ENCODE data around the gene ESPL1. TPM values are rescaled to one million over a fixed set of nuclear protein-coding genes. Genes with fewer than 3 reads are reported as not detected.

The ESPL1 gene
- total and polyA plus RNA-seq, 2 donors (not counting 3 experiments of a cell fraction or from before 2014, with no cell fraction given): 16.2 to 42.7 TPM

DNA sequence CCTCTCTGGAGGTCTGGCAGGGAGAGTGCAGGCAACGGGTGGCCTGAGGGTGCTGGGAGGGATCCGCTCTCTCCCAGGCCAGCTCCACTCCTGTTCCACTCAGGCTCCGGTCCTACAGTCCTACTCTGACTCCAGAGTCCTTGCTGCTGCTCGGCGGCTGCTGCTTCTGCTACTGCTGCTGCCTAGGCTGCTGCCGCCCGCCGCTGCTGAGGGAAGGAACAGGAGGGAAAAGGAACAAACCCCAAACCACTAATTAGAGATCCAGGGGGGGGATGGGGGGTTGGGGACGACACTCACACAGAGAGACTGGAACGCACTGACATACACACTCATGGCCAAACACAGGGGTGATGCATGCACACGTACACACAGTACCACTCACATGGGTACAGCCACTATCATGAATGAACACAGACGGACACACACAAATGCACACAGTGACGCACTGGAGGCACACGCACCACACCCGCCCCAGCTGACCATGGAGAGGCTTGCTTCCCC is 68.1 kb downstream of the ESPL1 start, which contains the start of gene SP7:
TSS of gene SP7 (minus strand) at position 174 of the 501 bp plus-strand sequence. CDS start 708 bp downstream, outside the sequence.
- Histone ChIP-seq H3K27ac (ENCODE audit: insufficient read depth, low read depth, low read length) (no peak within 1 kb of the TSS), H3K27me3 (ENCODE audit: control insufficient read depth in 2 of 2, insufficient read depth in 2 of 2, low read length in 2 of 2) (peaks cover 21 to 27% of the 10 kb centered on the region in 2 experiments), H3K4me1 (ENCODE audit: control insufficient read depth, extremely low read depth, insufficient read depth, low read length) (no peaks in the 10 kb centered on the region), H3K4me2 (ENCODE audit: insufficient read depth, low read length) (no peak within 1 kb of the TSS), H3K9me3 (replicated peaks; ENCODE audit: control insufficient read depth, insufficient read depth, low read length) (no peaks in the 10 kb centered on the region), H3K79me2 (ENCODE audit: control insufficient read depth, insufficient read depth, low read length) (no peaks in the 10 kb centered on the region), H3K9ac (replicated peaks; ENCODE audit: extremely low read depth, insufficient read depth, low read length) (no peak within 1 kb of the TSS), H2AFZ (ENCODE audit: low read depth, low read length) (no peak within 1 kb of the TSS), H3K36me3 (ENCODE audit: control insufficient read depth in 2 of 2, extremely low read depth in 1 of 2, insufficient read depth in 2 of 2, low read length in 2 of 2) (no peaks in the 10 kb centered on the region), H3K4me3 (replicated peaks in 1 of 3; ENCODE audit: insufficient read depth in 1 of 3, low read depth in 1 of 3, low read length in 3 of 3) (no peak within 1 kb of the TSS), H4K20me1 (replicated peaks; ENCODE audit: control insufficient read depth, extremely low read depth, insufficient read depth, low read length) (no peaks in the 10 kb centered on the region), H3K9me1 (replicated peaks; ENCODE audit: control insufficient read depth, extremely low read depth, insufficient read depth, low read length) (no peaks in the 10 kb centered on the region)
- FAIRE-seq: no peak
- POLR2A ChIA-PET: no interaction called here
- no TSS peak for BruUV-seq (replicated peaks)
- TF ChIP-seq MYC (IDR thresholded peaks at IDR 0.05; ENCODE audit: low read depth, low read length): no peak
- TF ChIP-seq FOS (IDR thresholded peaks at IDR 0.05; ENCODE audit: borderline replicate concordance, insufficient read depth, low read length): no peak
- TF ChIP-seq EZH2 (IDR thresholded peaks at IDR 0.05; ENCODE audit: borderline replicate concordance, low read depth, low read length, severe bottlenecking): no peak
- no peak for TF ChIP-seq JUN (IDR thresholded peaks at IDR 0.05; ENCODE audit: borderline replicate concordance, insufficient read depth, insufficient read length, low read depth)
- TF ChIP-seq POLR2A (IDR thresholded peaks at IDR 0.05; ENCODE audit: low read depth, low read length): no peak
- TF ChIP-seq, protein P1, sequence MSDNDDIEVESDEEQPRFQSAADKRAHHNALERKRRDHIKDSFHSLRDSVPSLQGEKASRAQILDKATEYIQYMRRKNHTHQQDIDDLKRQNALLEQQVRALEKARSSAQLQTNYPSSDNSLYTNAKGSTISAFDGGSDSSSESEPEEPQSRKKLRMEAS (IDR thresholded peaks at IDR 0.05; ENCODE audit: insufficient read depth, insufficient read length): no peak
- TF ChIP-seq, protein P2, sequence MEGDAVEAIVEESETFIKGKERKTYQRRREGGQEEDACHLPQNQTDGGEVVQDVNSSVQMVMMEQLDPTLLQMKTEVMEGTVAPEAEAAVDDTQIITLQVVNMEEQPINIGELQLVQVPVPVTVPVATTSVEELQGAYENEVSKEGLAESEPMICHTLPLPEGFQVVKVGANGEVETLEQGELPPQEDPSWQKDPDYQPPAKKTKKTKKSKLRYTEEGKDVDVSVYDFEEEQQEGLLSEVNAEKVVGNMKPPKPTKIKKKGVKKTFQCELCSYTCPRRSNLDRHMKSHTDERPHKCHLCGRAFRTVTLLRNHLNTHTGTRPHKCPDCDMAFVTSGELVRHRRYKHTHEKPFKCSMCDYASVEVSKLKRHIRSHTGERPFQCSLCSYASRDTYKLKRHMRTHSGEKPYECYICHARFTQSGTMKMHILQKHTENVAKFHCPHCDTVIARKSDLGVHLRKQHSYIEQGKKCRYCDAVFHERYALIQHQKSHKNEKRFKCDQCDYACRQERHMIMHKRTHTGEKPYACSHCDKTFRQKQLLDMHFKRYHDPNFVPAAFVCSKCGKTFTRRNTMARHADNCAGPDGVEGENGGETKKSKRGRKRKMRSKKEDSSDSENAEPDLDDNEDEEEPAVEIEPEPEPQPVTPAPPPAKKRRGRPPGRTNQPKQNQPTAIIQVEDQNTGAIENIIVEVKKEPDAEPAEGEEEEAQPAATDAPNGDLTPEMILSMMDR (IDR thresholded peaks at IDR 0.05; ENCODE audit: extremely low read depth in 1 of 2, insufficient read depth in 1 of 2, low read depth in 1 of 2, low read length in 2 of 2): no peak
- no peak for TF ChIP-seq POLR2AphosphoS5 (IDR thresholded peaks at IDR 0.05; ENCODE audit: insufficient read depth, low read depth, low read length)
- TF ChIP-seq GATA2 (IDR thresholded peaks at IDR 0.05; ENCODE audit: insufficient read depth, insufficient read length, low read depth, low read length): no peak
- no peak for DNase-seq (ENCODE audit: low read depth, low spot score)
- dilution Hi-C loops (cut with MboI; ENCODE audit: extremely low pct_ligation_motif_present, low sequenced_read_pairs) (no loop called here), intact Hi-C loops (cut with micrococcal nuclease) (no loop called here)
- CTCF ChIA-PET: interaction anchor here (0.7 to 1.9 kb wide), 5 partner anchors 9 to 85 kb away, joined by 3 to 13 read pairs (median 11); partner anchors contain the start of gene AAAS
